Subcutaneous preadipocyte (primary cell): ENCODE measurements around the gene BRPF1. TPM values are rescaled to one million over a fixed set of nuclear protein-coding genes. Genes with fewer than 3 reads are reported as not detected.

Experiments used
- total RNA-seq: library from RNA; depleted of rRNA; stranded (reverse); fragments of >200 nt; gene quantifications from 2 replicates; pipeline ENCODE4 v1.2.3, GENCODE V29; 2012

The BRPF1 gene
- 14.0 and 20.1 TPM in 2 replicates for total RNA-seq

GRCh38 chr3:9731206-9732079, at the start of gene BRPF1:
TSS of gene BRPF1 (plus strand) at chr3:9731735. CDS start at chr3:9734141, 2,406 bp downstream.

GRCh38 chr3:9703736-9704346, 27.7 kb upstream of the BRPF1 start, which contains the start of gene CPNE9:
TSS of gene CPNE9 (plus strand) at chr3:9703833. CDS start at chr3:9703997, 164 bp downstream.

GRCh38 chr3:9749645-9750555, 18.4 kb downstream of the BRPF1 start, which contains the start of gene OGG1:
TSS of gene OGG1 (plus strand) at chr3:9749952. CDS start at chr3:9750287, 335 bp downstream.

GRCh38 chr3:9769426-9770275, 38.1 kb downstream of the BRPF1 start, which contains the start of gene CAMK1:
TSS of gene CAMK1 (minus strand) at chr3:9769947. CDS start at chr3:9767749, 2,198 bp downstream.

GRCh38 chr3:9792405-9793160, 61.0 kb downstream of the BRPF1 start, which contains the start of the genes ARPC4 and TADA3:
TSS of gene ARPC4 (plus strand) at chr3:9793082. CDS start at chr3:9793122, 40 bp downstream.
TSS of gene TADA3 (minus strand) at chr3:9792473. CDS start at chr3:9791466, 1,007 bp downstream.

Other genes with a start within 250 kb of the BRPF1 start
- gene LHFPL4, start 177.9 kb upstream of the BRPF1 start, total RNA-seq = under 0.01 TPM in 2 replicates
- 36.4 and 42.8 TPM in 2 replicates for gene MTMR14, start 82.2 kb upstream of the BRPF1 start, total RNA-seq
- not detected in 2 replicates for gene CPNE9, start 27.9 kb upstream of the BRPF1 start, total RNA-seq
- 29.0 and 31.3 TPM in 2 replicates for gene OGG1, start 18.2 kb downstream of the BRPF1 start, total RNA-seq
- 28.0 and 29.8 TPM in 2 replicates for gene CAMK1, start 38.2 kb downstream of the BRPF1 start, total RNA-seq
- 53.6 and 54.9 TPM in 2 replicates for gene TADA3, start 60.7 kb downstream of the BRPF1 start, total RNA-seq
- gene ARPC4, start 61.3 kb downstream of the BRPF1 start, total RNA-seq = 242 and 245 TPM in 2 replicates
- 12.9 and 25.0 TPM in 2 replicates for gene TTLL3, start 78.5 kb downstream of the BRPF1 start, total RNA-seq
- 37.1 and 44.2 TPM in 2 replicates for gene RPUSD3, start 112.3 kb downstream of the BRPF1 start, total RNA-seq
- gene CIDEC, start 148.5 kb downstream of the BRPF1 start, total RNA-seq = 4.9 and 10.3 TPM in 2 replicates
- 32.8 and 40.1 TPM in 2 replicates for gene JAGN1, start 158.9 kb downstream of the BRPF1 start, total RNA-seq
- 10.3 and 13.9 TPM in 2 replicates for gene IL17RE, start 171.1 kb downstream of the BRPF1 start, total RNA-seq
- 84.5 and 128 TPM in 2 replicates for gene IL17RC, start 185.4 kb downstream of the BRPF1 start, total RNA-seq
- 8.6 and 18.4 TPM in 2 replicates for gene CRELD1, start 202.1 kb downstream of the BRPF1 start, total RNA-seq
- 2.6 and 3.1 TPM in 2 replicates for gene PRRT3, start 220.7 kb downstream of the BRPF1 start, total RNA-seq